RWPE1 (cell line): ENCODE data around the gene KITLG.

ENCODE experiments used
- CTCF ChIA-PET: fragments of 350-600 bp; sonication (Branson Sonifier 250); formaldehyde crosslinking; extraction: SDS; loops from one replicate; lab custom pipeline; 2021; lab: Yijun Ruan, JAX
- POLR2A ChIA-PET: fragments of 400-600 bp; formaldehyde crosslinking; extraction: SDS; loops from one replicate; lab custom pipeline; 2020; ENCODE audit warnings: antibody characterized with exemption; ENCODE audit not compliant: low non-redundant PET; lab: Yijun Ruan, JAX
- DNase-seq: peaks from one replicate; pipeline ENCODE4 v3.0.0; 2012; ENCODE audit warnings: low spot score
- H3K27ac ChIP-seq: fragments of 450-650 bp; 2 replicates; pipeline ENCODE4 v1.5.1; 2017
- CTCF ChIP-seq: fragments of 450-650 bp; conservative IDR thresholded peaks from 2 replicates; pipeline ENCODE4 v1.5.1; 2017; ENCODE audit warnings: low read depth, mild to moderate bottlenecking

The KITLG gene

DNA sequence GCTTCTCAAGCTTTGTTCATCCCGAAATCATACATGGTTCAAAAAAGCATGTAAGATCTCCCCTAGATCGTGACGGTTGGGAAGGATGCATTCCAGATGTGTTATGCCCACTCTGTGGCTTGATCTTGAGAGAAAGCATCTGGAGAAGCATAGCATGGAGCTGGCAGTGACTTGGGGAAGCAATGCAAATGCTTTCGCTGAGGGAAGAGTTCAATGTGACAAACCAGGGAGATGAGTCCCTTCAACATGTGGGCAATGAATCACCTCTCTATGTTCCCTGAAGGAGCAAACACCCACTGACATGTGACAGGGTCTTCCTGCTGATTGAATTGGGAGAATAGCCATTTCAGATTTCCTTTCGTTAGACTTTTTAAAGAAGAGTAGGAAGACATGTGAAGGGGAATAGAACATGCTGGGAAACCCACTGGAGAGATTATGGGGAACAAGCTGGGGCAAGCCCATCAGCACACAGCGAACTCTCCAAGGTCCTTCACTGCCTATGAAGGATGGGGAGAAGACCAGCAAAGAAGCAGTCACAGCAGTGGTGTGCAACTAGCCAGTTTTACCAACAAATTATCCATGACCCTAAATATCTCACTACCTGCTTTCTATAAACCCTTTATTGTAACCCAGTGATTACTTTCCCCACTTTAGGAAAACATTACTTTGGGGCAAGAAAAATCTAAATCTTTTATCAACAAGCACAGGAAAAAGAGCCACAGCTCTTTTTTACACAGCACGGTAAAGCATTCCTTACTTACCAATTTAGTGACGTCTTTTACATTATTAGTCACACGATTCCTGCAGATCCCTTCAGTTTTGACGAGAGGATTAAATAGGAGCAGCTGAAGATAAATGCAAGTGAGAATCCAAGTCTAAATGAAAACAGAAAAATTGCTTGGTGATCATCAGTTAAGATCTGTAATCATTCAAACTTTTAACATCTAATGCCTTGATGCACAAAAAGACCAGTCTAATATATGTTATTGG is 35.0 kb downstream of the KITLG start:
- TF ChIP-seq CTCF: no peak
- CTCF ChIA-PET: interaction anchor here (0.7 kb wide), 1 partner anchor 135 kb away, joined by 4 read pairs; no protein-coding TSS in a partner anchor
- POLR2A ChIA-PET: no interaction called here
- no peak overlapping the region for H3K27ac ChIP-seq
- DNase-seq: no peak

GRCh38 chr12:88539893-88540292 is 40.4 kb downstream of the KITLG start:
- no peak for TF ChIP-seq CTCF

DNA sequence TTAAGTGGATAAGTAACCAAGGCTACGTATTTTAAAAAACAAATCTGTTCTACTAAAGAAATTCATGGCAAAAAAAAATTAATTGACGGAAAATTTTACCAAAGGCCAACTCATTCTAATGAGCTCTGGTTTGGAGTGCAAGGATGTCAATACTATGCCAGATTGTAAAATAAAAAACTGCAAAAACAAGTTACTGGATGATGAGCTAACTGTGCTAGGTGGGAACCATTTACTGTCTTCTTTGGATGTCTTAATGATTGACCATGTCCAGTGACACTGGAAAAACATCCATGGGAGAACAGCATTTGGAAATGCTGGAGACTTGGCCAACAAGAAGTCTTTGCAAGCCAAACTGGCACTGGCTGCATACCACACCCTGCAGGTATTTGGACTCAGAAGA is 41.6 kb downstream of the KITLG start:
- no peak overlapping the region for H3K27ac ChIP-seq
- TF ChIP-seq CTCF: no peak
- ChIA-PET POLR2A (no interaction called here), CTCF (no interaction called here)
- DNase-seq: no peak

More at GRCh38 chr12:88539893-88540292, 40.4 kb downstream of the KITLG start:
- no peak for DNase-seq
- ChIA-PET CTCF (no interaction called here), POLR2A (no interaction called here)
- no peak overlapping the region for H3K27ac ChIP-seq

DNA sequence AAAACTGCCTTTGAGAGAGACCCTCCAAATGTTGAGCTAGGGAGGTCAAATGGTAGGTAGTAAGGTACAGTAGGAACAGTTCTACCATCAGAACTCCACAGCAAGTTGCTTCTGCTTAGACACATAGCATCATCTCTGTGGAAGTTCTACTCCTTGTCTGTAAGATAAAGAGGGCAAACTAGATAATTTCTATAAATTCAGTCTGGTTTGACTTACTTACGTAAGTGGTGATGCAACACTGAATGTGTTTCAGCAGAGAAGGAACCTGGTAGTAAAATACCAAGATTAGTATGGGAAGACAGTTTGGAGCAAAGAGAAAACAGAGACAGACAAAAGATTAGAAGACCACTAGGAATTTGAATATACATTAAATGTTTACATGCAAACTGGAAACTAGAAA is 42.0 kb downstream of the KITLG start:
- DNase-seq: no peak
- TF ChIP-seq CTCF: no peak
- POLR2A ChIA-PET: no interaction called here
- CTCF ChIA-PET: no interaction called here
- no peak overlapping the region for H3K27ac ChIP-seq

- TF ChIP-seq CTCF: no peak
- DNase-seq: no peak
- ChIA-PET POLR2A (no interaction called here), CTCF (interaction anchor here (0.6 kb wide), 1 partner anchor 211 kb away, joined by 3 read pairs; no protein-coding TSS in a partner anchor)
- H3K27ac ChIP-seq: no peak overlapping the region
These were observed 49.4 kb downstream of the KITLG start for GRCh38 chr12:88530868-88531267.

- DNase-seq: no peak
- ChIA-PET CTCF (interaction anchor here (0.6 kb wide), 2 partner anchors 26 to 328 kb away, joined by 4 read pairs; no protein-coding TSS in a partner anchor), POLR2A (no interaction called here)
- TF ChIP-seq CTCF: no peak
- no peak overlapping the region for H3K27ac ChIP-seq
These were observed 50.5 kb downstream of the KITLG start for GRCh38 chr12:88529531-88530488.
